GM12891 (cell line): Measurements from ENCODE around the gene HMGN4.

Experiments
- DNase-seq: peaks from one replicate; pipeline ENCODE4 v3.0.0; 2011; ENCODE audit warnings: low spot score; ENCODE audit not compliant: insufficient read length
- FAIRE-seq: peaks from 2 replicates; lab custom pipeline; 2011; peaks lifted over from hg19 to GRCh38; lab: Jason Lieb, UNC
- PAX5 ChIP-seq: IDR thresholded peaks from 2 replicates; pipeline ENCODE4 v1.6.1; 2011; ENCODE audit warnings: low read length, moderate library complexity, mild to moderate bottlenecking; ENCODE audit not compliant: insufficient read depth, severe bottlenecking
- POLR2A ChIP-seq: IDR thresholded peaks from 2 replicates; pipeline ENCODE4 v1.6.1; 2011; ENCODE audit warnings: low read depth, low read length, control low read depth
- POLR2AphosphoS5 ChIP-seq: IDR thresholded peaks from 2 replicates; pipeline ENCODE4 v1.6.1; 2011; ENCODE audit warnings: low read depth, low read length, control low read depth
- POU2F2 ChIP-seq: IDR thresholded peaks from 2 replicates; pipeline ENCODE4 v1.6.1; 2011; ENCODE audit warnings: low read depth, mild to moderate bottlenecking, control low read depth, low read length, moderate library complexity
- SPI1 ChIP-seq: IDR thresholded peaks from 2 replicates; pipeline ENCODE4 v1.6.1; 2011; ENCODE audit warnings: low read depth, low read length, control low read depth
- TAF1 ChIP-seq: IDR thresholded peaks from 2 replicates; pipeline ENCODE4 v1.6.1; 2011; ENCODE audit warnings: low read depth, low read length, control low read depth

HMGN4 gene

DNA sequence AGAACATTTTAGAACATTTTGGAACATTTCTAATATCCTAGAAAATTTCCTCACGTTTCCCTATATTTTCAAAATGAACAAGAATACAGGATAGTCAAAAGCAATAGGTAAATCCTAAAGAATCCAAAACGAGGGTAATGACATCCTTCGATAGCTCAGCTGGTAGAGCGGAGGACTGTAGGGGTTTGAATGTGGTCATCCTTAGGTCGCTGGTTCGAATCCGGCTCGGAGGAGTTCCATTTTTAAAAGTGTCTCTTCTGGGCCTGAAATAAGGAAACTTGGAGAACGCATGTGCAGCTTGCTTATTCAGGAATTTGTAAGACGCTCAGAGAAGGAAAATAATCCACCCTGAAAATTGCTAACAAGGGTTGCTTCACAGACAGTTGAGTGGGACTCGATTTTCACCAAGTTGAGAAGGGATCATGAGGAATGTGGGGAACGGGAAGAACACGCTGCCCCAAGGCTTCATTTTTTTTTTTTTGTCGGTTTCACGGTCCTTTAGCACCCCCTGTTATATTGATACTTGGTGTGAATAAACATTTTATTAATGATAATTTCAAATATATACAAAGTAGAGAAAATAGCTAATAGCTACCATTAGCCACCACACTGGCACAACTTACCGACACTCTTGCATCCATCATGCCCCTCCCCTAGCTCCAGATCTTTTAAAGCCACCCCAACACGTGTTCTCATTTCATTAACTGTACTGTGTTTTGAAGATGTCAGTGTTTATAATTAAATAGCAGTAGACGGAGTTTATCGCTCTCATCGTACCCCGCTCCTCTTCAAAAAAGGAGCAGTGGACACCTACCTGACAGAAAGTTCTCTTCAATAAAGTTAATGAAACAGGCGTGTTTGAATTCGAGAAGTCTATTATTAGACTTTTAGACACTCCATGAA lies 56.8 kb downstream of the HMGN4 start:
- DNase-seq, result no peak
- peak; percentile 54 for FAIRE-seq
- TF ChIP-seq PAX5 (no peak), TAF1 (no peak), POLR2AphosphoS5 (no peak), SPI1 (no peak), POU2F2 (no peak), POLR2A (no peak)

- FAIRE-seq, result peak; percentile 66
- DNase-seq, result peak; percentile 49
- TF ChIP-seq SPI1 (0 out of 2 replicates have a peak, but pooled peaks have one; percentile 7), PAX5 (no peak)
Observed at GRCh38 chr6:26595669-26596269, 57.6 kb downstream of the HMGN4 start.
